Gastroesophageal sphincter (tissue), 4 donors: ENCODE results near the gene CFAP58. TPM values are rescaled to one million over a fixed set of nuclear protein-coding genes. Genes with fewer than 3 reads are reported as not detected.

Source experiments
- ATAC-seq: fragments of 150-250 bp; one replicate; pipeline ENCODE4 v1.9.1; 2016; ENCODE audit warnings: mild to moderate bottlenecking, moderate library complexity
- H3K27ac ChIP-seq, 4 donors: fragments of 200-600 bp; sonication (generic) in 3 of 4; 1 replicate in 3 of 4; 2 replicates in 1 of 4; pipeline ENCODE4 v1.5.1; 2016 to 2019
- H3K27me3 ChIP-seq: fragments of 200-600 bp; sonication (generic); one replicate; pipeline ENCODE4 v1.5.1; 2019
- H3K36me3 ChIP-seq, 2 donors: fragments of 200-600 bp; sonication (generic); one replicate each; pipeline ENCODE4 v1.5.1; 2019; ENCODE audit warnings: control low read depth in 1 of 2
- H3K4me1 ChIP-seq, 3 donors: fragments of 200-600 bp; sonication (generic); 1 replicate in 2 of 3; 2 replicates in 1 of 3; pipeline ENCODE4 v1.5.1; 2016 to 2019; ENCODE audit warnings: control low read depth in 2 of 3
- H3K4me3 ChIP-seq, 2 donors: fragments of 200-600 bp; sonication (generic); one replicate each; pipeline ENCODE4 v1.5.1; 2019; ENCODE audit warnings: mild to moderate bottlenecking in 1 of 2, moderate library complexity in 1 of 2
- H3K9me3 ChIP-seq, 3 donors: fragments of 200-600 bp; sonication (generic); one replicate each; pipeline ENCODE4 v1.5.1; 2017 to 2019; ENCODE audit warnings: control low read depth in 2 of 3
- EP300 ChIP-seq: sonication (generic); formaldehyde crosslinking; IDR thresholded peaks from one replicate; pipeline ENCODE4 v1.6.1; 2017; ENCODE audit warnings: antibody characterized with exemption, mild to moderate bottlenecking
- POLR2A ChIP-seq, 2 donors: fragments of 450-650 bp; IDR thresholded peaks; one replicate each; pipeline ENCODE4 v1.6.1; 2017; ENCODE audit warnings: antibody characterized with exemption in 2 of 2, mild to moderate bottlenecking in 2 of 2, moderate library complexity in 1 of 2
- POLR2AphosphoS5 ChIP-seq: sonication (generic); formaldehyde crosslinking; IDR thresholded peaks from one replicate; pipeline ENCODE4 v1.6.1; 2017; ENCODE audit warnings: antibody characterized with exemption
- whole genome bisulfite sequencing, 2 donors: methylation state at CpG; one replicate each; pipeline ENCODE4 v1.1.5; 2018; ENCODE audit warnings: low coverage in 1 of 2; 5-methylcytosine and 5-hydroxymethylcytosine counted together
- total RNA-seq, 4 donors: library from RNA; depleted of rRNA; stranded (reverse); fragments of >200 nt; gene quantifications; one replicate each; pipeline ENCODE4 v1.1.0, GENCODE V29; 2016
- TF ChIP-seq, protein P1 (sequence below), 4 experiments: fragments of 200-600 bp in 2 of 4; fragments of 450-650 bp in 2 of 4; sonication (generic) in 1 of 4; IDR thresholded peaks; one replicate each; pipeline ENCODE4 v1.5.1; 2017 to 2019; ENCODE audit warnings: antibody characterized with exemption in 4 of 4, mild to moderate bottlenecking in 2 of 4, moderate library complexity in 2 of 4

CFAP58 gene
- total RNA-seq, 4 donors from 2014 or later = 0.27 to 1.6 (median 1.3) TPM

DNA sequence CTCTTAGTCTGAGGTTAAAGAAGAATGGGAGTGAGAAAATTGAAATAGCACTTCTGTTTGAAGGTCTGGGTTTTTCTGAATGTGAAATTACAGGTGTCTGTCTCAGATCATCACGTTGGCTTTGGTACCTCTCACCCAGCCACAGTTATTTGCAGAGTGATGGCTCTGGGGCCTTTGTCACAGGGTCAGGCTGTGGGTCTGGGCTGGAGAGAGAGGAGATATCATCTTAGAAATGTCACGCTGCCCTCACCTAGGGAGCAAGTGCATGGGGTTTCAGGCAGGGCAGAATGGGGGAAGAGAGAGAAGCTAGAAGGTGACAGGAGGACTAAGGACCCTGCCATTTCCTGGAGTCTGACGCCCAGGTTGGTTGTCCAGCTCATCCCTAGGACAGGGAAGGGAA is 127.2 kb downstream of the CFAP58 start:
- Histone ChIP-seq H3K4me1 (no peaks in the 10 kb centered on the region), H3K4me3 (no peak overlapping the region), H3K36me3 (no peaks in the 10 kb centered on the region), H3K9me3 (no peaks in the 10 kb centered on the region), H3K27ac (no peak overlapping the region), H3K27me3 (peaks cover 15% of the 10 kb centered on the region)
- TF ChIP-seq EP300 (no peak), POLR2A (IDR thresholded peaks at IDR 0.05) (no peak), POLR2AphosphoS5 (no peak)
- TF ChIP-seq, protein P1, sequence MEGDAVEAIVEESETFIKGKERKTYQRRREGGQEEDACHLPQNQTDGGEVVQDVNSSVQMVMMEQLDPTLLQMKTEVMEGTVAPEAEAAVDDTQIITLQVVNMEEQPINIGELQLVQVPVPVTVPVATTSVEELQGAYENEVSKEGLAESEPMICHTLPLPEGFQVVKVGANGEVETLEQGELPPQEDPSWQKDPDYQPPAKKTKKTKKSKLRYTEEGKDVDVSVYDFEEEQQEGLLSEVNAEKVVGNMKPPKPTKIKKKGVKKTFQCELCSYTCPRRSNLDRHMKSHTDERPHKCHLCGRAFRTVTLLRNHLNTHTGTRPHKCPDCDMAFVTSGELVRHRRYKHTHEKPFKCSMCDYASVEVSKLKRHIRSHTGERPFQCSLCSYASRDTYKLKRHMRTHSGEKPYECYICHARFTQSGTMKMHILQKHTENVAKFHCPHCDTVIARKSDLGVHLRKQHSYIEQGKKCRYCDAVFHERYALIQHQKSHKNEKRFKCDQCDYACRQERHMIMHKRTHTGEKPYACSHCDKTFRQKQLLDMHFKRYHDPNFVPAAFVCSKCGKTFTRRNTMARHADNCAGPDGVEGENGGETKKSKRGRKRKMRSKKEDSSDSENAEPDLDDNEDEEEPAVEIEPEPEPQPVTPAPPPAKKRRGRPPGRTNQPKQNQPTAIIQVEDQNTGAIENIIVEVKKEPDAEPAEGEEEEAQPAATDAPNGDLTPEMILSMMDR (IDR thresholded peaks at IDR 0.05) = no peak
- ATAC-seq = no peak
- 67 to 73% methylated on average over 1 to 2 of the region's 3 CpGs for WGBS, 2 donors

DNA sequence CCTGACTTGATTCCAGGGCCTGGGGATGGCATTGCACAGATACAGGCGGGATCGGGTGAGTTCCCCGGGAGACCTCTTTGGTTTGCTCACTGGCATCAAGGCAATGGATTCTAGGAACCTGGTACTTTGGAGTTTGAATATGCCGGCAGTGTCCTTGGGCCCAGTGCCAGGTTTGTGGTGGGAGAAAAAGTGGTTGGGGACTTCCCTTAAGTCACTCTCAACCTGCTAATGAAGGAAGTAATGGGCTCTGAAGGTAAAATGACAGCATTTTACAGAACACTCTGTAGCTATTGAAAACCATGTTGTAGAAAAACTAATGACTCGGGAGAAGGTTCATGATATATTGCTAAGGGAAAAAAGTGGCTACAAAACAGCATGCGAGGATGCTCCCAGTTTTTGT is 129.9 kb downstream of the CFAP58 start:
- Histone ChIP-seq H3K36me3 (no peaks in the 10 kb centered on the region), H3K4me3 (no peak overlapping the region), H3K9me3 (no peaks in the 10 kb centered on the region), H3K27ac (no peak overlapping the region), H3K4me1 (no peaks in the 10 kb centered on the region), H3K27me3 (peaks cover 15% of the 10 kb centered on the region)
- TF ChIP-seq, protein P1 (IDR thresholded peaks at IDR 0.05) = no peak
- TF ChIP-seq EP300 (no peak), POLR2AphosphoS5 (no peak), POLR2A (IDR thresholded peaks at IDR 0.05) (no peak)
- WGBS, 2 donors = 82 to 86% methylated on average over 3 to 5 of the region's 6 CpGs
- ATAC-seq = no peak

DNA sequence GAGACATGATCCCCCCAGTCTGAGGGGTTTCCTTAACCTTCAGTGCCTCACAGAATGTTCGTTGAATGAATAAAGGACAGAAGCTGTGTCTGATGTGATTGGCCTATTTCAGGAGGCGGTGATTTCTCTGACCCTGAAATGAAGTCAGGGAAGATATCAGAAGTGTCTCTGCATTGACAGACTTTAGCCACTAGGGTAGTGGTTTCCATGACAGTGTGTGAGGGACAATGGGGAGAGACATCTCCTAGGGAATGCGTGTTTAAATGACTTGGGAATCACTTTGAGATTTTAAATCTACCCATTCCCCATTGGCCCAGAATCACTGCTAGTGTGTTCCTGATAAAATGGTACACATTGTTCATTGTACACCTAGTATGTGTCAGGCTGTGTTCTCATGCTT is 132.0 kb downstream of the CFAP58 start:
- Histone ChIP-seq H3K27me3 (peaks cover 15% of the 10 kb centered on the region), H3K27ac (no peak overlapping the region), H3K9me3 (no peaks in the 10 kb centered on the region), H3K4me3 (no peak overlapping the region), H3K4me1 (no peaks in the 10 kb centered on the region), H3K36me3 (no peaks in the 10 kb centered on the region)
- TF ChIP-seq POLR2A (IDR thresholded peaks at IDR 0.05) (no peak), POLR2AphosphoS5 (no peak), EP300 (no peak)
- TF ChIP-seq, protein P1 (IDR thresholded peaks at IDR 0.05) = no peak
- ATAC-seq = no peak
- 71 to 93% methylated on average over 1 to 3 of the region's 3 CpGs for WGBS, 2 donors

DNA sequence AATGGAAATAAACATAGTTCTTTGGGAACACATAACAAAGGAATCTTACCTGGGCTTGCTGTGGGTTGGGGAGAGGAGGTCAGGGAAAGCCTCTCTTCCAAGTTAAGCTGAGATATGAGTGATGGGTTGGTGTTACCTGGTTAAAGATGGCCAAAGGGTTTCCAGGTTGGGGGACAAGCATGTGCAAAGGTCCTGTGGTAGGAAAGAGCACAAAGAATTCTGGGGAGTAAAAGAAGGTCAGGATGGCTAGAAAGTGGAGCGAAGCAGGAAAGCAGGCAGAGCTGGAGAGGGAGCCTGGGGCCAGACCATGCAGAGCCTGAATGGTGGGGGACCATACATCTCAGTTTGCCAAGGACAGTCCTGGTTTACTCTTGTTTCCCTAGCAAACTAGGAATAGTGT is 133.2 kb downstream of the CFAP58 start:
- no peaks in the 10 kb centered on the region for H3K9me3 ChIP-seq
- no peaks in the 10 kb centered on the region for H3K36me3 ChIP-seq
- 93 to 100% methylated on average over 1 of the region's 1 CpG for whole genome bisulfite sequencing, 2 donors
- H3K27me3 ChIP-seq = peaks cover 12% of the 10 kb centered on the region
- no peaks in the 10 kb centered on the region for H3K4me1 ChIP-seq
- no peak overlapping the region for H3K4me3 ChIP-seq
- no peak for ATAC-seq
- TF ChIP-seq POLR2AphosphoS5 (no peak), POLR2A (IDR thresholded peaks at IDR 0.05) (no peak), EP300 (no peak)
- TF ChIP-seq, protein P1 (IDR thresholded peaks at IDR 0.05) = no peak
- no peak overlapping the region for H3K27ac ChIP-seq

DNA sequence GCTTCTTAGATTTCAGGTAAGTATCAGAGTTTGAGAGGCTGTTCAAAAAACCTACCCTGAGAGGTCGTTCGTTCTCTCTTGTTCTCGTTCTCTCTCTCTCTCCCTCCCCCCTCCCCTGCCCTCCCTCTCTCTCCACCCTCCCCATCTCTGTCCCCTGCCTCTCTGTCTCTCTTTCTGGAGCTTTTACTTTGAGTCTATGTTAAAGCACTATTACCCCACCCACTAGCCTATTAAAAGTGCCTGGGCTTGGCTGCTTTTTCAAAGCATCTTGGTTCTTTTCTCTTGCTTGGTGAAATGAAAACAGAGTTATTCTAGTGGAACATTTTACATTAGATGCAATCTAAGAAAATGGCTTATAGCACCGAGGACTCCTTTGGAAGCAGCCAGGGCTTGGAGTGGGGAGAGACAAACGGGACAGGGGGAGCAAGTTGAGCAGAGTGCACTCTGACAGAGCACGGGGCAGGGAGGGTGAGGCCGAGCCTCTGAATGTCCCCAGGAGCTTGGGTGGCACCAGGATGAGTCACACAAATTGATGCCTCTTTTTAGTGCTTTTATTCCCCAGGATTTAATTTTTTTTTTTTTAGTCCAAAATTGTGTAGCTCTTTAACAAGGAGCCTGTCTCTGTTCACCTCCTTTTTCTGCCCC is 134.3 kb downstream of the CFAP58 start:
- TF ChIP-seq, protein P1 (IDR thresholded peaks at IDR 0.05) = no peak
- TF ChIP-seq POLR2A (IDR thresholded peaks at IDR 0.05) = no peak
- TF ChIP-seq EP300 = no peak
- no peak for TF ChIP-seq POLR2AphosphoS5
- Histone ChIP-seq H3K4me3 (no peak overlapping the region), H3K4me1 (no peaks in the 10 kb centered on the region), H3K27me3 (peaks cover under 1% of the 10 kb centered on the region), H3K9me3 (no peaks in the 10 kb centered on the region), H3K27ac (no peak overlapping the region), H3K36me3 (no peaks in the 10 kb centered on the region)
- 36 to 80% methylated on average over 1 to 7 of the region's 7 CpGs for WGBS, 2 donors
- ATAC-seq = no peak
